ENCODE measurements around the gene MBP. TPM values are rescaled to one million over a fixed set of nuclear protein-coding genes. Genes with fewer than 3 reads are reported as not detected.

MBP gene
- total and polyA plus RNA-seq, 2 of the 13 experiments (the other 11 are each of a cell fraction or from before 2014, with no cell fraction given): 5.0 to 8.5 TPM

- TF ChIP-seq ZFP36L2 (CRISPR knock-in tag; IDR thresholded peaks at IDR 0.05): no peak
- peak; percentile 72; the same call in 1 of the 2 replicates for TF ChIP-seq SSRP1 (CRISPR knock-in tag; IDR thresholded peaks at IDR 0.05)
- peak; percentile 28; the same call in 1 of the 2 replicates for TF ChIP-seq ZNF644 (CRISPR knock-in tag; IDR thresholded peaks at IDR 0.05; ENCODE audit: low read depth)
- peak; percentile 52; the same call in 1 of the 2 replicates for TF ChIP-seq SIN3A (IDR thresholded peaks at IDR 0.05; ENCODE audit: borderline replicate concordance, low read depth, low read length)
- TF ChIP-seq HMG20B (CRISPR knock-in tag; conservative IDR thresholded peaks at IDR 0.05): no peak; the same call in 1 of the 2 replicates
- no peak for TF ChIP-seq ZNF567 (CRISPR knock-in tag; IDR thresholded peaks at IDR 0.05; ENCODE audit: borderline replicate concordance)
- TF ChIP-seq MEF2D (CRISPR knock-in tag; IDR thresholded peaks at IDR 0.05): peak; percentile 92
- TF ChIP-seq HOXA5 (CRISPR knock-in tag; IDR thresholded peaks at IDR 0.05): peak; percentile 59; the same call in 1 of the 2 replicates
- no peak for TF ChIP-seq ZSCAN12 (CRISPR knock-in tag; IDR thresholded peaks at IDR 0.05)
- TF ChIP-seq TCF7 (IDR thresholded peaks at IDR 0.05; ENCODE audit: low read depth): peak; percentile 29; the same call in 1 of the 2 replicates
- 0 out of 2 replicates have a peak, but pooled peaks have one; percentile 49 for TF ChIP-seq HOMEZ (CRISPR knock-in tag; IDR thresholded peaks at IDR 0.05; ENCODE audit: low read depth)
- TF ChIP-seq XBP1 (CRISPR knock-in tag; IDR thresholded peaks at IDR 0.05): no peak
- no peak for TF ChIP-seq PRDM4 (CRISPR knock-in tag; IDR thresholded peaks at IDR 0.05; ENCODE audit: borderline replicate concordance)
- TF ChIP-seq MLXIP (CRISPR knock-in tag; IDR thresholded peaks at IDR 0.05; ENCODE audit: borderline replicate concordance): no peak
- no peak; the same call in 1 of the 2 replicates for TF ChIP-seq FOXK1 (CRISPR knock-in tag; IDR thresholded peaks at IDR 0.05; ENCODE audit: borderline replicate concordance, low read depth)
- no peak for TF ChIP-seq ATRX (CRISPR knock-in tag; IDR thresholded peaks at IDR 0.05; ENCODE audit: borderline replicate concordance)
- no peak; the same call in 1 of the 2 replicates for TF ChIP-seq ELF4 (CRISPR knock-in tag; IDR thresholded peaks at IDR 0.05; ENCODE audit: borderline replicate concordance)
- peak; percentile 85 for TF ChIP-seq GABPB1 (CRISPR knock-in tag; IDR thresholded peaks at IDR 0.05)
- no peak for TF ChIP-seq HOXA9 (CRISPR knock-in tag; IDR thresholded peaks at IDR 0.05; ENCODE audit: borderline replicate concordance)
- no peak for TF ChIP-seq ZFP37 (CRISPR knock-in tag; IDR thresholded peaks at IDR 0.05; ENCODE audit: borderline replicate concordance)
- TF ChIP-seq HMGA1 (CRISPR knock-in tag; conservative IDR thresholded peaks at IDR 0.05): no peak
- no peak for TF ChIP-seq ZIK1 (CRISPR knock-in tag; IDR thresholded peaks at IDR 0.05; ENCODE audit: borderline replicate concordance, low read depth)
- peak; percentile 19; the same call in 1 of the 2 replicates for TF ChIP-seq MIXL1 (CRISPR knock-in tag; IDR thresholded peaks at IDR 0.05)
- no peak for TF ChIP-seq ZNF720 (CRISPR knock-in tag; IDR thresholded peaks at IDR 0.05)
Observed at GRCh38 chr18:77114415-77115191, 18.0 kb downstream of the MBP start (continued).

Measured in HepG2 (cell line).